ENCODE data around the gene EGLN1.
"Not testable (repeated sequence)": the region's sequence is repeated elsewhere in the genome, so short reads cannot be mapped to it uniquely, and the experiment has no call there.

EGLN1 gene
- 11.3 to 17.1 reads per million in 2 donors for total RNA-seq

DNA sequence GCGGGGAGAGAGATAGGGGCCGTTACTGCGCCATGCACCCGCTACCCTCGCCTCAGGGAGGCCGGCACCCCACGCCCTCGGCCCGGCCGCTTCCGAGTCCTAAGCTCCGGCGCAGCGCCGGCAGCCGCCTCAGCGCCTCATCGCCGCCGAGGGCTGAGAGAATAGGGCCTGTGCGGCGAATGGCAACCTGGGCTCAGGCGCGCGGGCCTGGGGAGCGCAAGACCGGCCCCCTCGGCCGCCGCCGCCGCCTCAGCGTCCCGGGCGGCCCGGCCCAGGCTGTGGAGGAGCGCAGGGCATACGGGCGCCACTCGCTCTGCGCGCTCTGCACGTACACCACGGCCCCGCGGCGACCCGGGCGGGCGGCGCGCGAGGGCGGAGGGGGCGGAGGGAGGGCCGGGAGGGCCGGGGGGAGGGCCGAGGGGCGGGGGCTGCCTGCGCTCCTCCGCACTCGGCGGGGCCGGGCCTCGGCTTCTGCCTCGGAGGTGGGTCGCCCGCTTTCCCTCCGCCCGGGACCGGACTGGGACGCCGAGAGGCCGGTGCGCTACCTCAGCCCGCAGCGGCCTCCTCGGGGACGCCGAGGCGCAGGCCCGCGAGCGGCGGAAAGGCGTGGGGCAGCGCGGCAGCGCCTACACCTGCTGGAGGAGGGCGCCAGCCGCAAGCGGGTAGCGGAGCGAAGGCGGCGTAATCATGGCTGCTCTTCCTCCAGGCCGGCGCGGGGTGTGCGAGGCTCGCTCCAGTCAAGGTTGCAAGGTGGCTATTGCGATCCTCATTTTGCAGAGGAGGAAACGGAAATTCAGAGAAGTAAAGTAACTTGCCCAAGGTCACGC, at the start of gene EGLN1:
Gene EGLN1, minus strand, starts transcription at position 317 of the 827 bp plus-strand sequence. CDS start 399 bp downstream, outside the sequence.
- DNase-seq = peak; percentile 75

DNA sequence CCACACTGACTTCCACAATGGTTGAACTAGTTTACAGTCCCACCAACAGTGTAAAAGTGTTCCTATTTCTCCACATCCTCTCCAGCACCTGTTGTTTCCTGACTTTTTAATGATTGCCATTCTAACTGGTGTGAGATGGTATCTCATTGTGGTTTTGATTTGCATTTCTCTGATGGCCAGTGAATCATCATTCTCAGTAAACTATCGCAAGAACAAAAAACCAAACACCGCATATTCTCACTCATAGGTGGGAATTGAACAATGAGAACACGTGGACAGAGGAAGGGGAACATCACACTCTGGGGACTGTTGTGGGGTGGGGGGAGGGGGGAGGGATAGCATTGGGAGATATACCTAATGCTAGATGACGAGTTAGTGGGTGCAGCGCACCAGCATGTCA, 49.4 kb upstream of the EGLN1 start:
- DNase-seq = not testable (repeated sequence)

DNA sequence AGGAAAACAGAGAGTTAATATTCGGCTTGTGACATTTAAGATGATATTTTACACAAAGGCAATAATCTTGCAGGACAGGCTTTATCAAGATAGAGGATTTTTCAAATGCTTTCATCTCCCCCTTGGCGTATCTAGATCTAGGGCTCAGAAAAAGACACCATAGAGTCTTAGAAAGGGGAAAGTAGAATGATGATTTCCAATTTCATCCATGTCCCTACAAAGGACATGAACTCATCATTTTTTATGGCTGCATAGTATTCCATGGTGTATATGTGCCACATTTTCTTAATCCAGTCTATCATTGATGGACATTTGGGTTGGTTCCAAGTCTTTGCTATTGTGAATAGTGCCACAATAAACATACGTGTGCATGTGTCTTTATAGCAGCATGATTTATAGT, 48.9 kb upstream of the EGLN1 start:
- not testable (repeated sequence) for DNase-seq

DNA sequence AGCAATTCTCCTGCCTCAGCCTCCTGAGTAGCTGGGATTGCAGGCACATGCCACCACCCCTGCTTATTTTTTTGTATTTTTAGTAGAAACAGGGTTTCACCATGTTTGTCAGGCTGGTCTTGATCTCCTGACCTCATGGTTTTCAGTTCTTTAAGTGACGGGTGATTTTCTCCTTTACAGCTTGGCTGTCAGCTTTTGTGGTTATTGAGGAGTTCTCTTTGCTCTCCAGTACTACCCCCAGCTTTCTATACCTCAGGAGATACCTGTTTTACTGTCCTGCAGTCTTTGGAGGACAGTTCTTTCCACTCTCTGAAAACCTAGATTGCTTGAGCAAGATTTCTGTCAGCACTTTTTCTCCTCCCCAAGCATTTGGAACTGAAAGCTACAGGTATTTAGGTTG, 45.9 kb upstream of the EGLN1 start:
- DNase-seq = no peak

DNA sequence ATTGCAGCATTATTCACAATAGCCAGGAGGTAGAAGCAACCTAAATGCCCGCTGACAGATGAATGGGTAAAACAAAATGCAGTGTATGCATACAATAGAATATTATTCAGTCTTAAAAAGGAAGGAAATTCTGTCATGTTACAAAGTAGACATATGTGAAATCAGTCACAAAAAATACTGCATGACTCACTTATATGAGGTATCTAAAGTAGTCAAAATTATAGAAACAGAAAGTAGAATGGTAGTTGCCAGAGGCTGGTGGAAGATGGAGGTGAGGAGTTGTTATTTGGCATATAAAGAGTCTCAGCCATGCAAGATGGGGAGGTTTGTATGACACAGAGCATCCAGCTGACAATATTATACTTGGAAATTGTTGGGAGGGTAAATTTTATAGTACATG, 43.0 kb upstream of the EGLN1 start:
- DNase-seq = no peak

DNA sequence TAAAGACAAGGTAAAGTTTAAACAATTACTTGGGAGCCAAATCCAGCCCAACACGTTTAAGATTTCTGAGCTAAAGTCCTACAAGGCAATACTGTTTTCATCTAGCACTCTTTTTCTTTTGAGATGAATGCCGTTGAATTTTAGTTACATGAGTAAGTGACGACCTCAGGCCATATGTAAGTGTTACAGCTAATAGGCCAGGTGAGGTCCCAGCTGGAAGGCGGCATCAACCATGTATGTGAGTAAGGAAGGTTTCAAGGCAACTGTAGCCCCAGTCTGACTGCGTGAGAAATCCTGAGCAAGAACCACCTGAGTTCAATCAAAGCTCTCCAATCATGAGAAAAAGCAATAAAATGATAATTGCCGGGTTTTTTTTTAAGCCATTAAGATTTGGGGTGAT, 41.5 kb upstream of the EGLN1 start:
- DNase-seq = no peak

DNA sequence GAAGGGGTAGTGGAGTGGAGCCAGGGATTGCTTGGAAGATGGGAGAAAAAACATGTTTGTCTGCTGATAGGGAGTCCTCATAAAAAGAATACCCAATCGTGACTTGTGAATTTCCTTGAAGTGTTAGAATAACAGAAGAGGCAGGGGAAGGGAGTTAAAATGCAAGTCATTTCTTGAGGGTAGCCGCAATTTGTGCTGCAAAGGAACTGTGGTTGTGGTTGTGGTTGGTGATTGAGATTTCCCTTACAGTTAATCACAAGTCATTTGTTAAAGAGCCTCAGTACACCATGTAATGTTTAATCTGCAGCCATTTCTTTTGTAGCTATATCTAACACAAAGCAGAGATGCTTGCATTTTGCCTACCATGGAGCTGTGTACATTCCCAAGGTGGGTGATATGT, 38.5 kb upstream of the EGLN1 start:
- DNase-seq = peak; percentile 8

DNA sequence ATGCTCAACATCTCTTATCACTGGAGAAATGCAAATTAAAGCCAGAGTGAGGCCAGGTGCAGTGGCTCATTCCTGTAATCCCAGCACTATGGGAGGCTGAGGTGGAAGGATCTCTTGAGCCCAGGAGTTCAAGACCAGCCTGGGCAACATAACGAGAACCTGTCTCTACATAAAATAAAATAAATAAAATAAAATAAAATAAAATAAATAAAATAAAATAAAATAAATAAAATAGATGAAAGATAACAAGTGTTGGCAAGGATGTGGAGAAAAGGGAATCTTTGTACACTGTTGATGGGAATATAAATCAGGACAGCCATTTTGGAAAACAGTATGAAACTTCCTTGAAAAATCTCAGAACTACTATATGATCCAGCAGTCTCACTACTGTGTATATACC, 37.4 kb upstream of the EGLN1 start:
- DNase-seq = not testable (repeated sequence)

DNA sequence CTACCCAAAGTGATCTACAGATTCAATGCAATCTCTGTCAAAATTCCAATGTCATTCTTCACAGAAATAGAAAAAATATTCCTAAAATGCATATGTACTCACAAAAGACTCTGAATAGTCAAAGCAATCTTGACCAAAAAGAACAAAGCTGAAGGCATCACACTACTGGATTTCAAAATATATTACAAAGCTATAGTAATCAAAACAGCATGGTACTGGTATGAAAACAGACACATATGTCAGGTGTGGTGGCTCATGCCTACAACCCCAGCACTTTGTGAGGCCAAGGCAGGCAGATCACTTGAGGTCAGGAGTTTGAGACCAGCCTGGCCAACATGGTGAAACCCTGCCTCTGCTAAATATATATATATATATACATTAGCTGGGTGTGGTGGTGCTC, 35.9 kb upstream of the EGLN1 start:
- not testable (repeated sequence) for DNase-seq

DNA sequence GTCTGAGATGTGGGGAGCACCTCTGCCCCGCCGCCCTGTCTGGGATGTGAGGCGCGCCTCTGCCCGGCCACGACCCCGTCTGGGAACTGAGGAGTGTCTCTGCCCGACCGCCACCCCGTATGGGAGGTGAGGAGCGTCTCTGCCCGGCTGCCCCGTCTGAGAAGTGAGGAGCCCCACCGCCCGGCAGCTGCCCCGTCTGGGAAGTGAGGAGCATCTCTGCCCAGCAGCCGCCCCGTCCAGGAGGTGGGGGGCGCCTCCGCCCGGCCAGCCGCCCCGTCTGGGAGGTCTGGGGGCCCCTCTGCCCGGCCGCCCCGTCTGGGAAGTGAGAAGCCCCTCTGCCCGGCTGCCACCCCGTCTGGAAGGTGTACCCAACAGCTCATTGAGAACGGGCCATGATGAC, 32.0 kb upstream of the EGLN1 start:
- DNase-seq = not testable (repeated sequence)

DNA sequence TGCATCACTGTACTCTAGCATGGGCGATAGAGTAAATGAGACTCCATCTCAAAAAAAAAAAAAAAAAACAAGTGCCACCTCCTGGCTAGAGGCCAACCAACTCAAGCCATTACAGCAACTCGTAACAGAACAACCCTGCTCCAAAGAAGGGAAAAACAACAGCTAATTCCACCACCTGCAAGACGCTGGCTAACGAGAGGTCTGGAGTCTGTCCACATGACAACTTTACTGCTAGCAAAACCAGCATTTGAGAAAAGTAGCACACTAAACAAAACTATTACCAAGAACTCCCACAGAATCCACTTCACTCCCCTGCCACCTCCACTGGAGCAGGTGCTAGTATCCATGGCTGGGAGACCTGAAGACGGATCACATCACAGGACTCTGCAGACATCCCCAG, 24.1 kb upstream of the EGLN1 start:
- DNase-seq = no peak

DNA sequence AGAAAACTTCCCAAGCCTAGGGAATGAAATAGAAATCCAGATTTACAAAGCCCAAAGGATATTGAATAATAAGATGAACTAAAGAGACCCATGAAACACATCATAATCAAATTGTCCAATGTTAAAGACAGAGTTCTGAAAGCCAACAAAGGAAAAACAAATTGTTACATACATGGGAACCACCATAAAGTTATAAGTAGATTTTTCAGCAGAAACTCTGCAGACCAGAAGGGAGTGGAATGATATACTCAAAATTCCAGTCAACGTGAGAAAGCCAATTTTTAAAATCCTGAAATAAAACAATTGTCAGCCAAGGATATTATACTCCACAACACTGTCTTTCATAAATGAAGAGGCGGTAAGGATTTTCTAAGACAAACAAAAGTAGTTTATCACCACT, 22.0 kb upstream of the EGLN1 start:
- DNase-seq = no peak

DNA sequence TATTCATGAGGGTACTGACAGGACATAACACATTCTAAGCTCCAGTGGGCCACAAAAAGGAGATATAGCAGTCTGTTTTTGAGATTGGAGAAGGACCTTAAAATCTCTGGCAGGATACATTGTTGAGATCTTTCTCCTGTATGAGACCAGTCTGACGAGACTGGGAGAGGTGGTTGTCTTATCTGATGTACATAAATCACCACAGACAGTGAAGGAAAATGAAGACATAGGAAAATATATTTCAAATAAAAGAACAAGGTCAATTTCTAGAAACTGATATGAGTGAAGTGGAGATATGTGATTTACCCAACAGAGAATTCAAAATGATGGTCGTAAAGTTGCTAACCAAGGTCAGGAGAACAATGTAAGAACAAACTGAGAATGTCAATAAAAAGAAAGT, 21.3 kb upstream of the EGLN1 start:
- no peak for DNase-seq

DNA sequence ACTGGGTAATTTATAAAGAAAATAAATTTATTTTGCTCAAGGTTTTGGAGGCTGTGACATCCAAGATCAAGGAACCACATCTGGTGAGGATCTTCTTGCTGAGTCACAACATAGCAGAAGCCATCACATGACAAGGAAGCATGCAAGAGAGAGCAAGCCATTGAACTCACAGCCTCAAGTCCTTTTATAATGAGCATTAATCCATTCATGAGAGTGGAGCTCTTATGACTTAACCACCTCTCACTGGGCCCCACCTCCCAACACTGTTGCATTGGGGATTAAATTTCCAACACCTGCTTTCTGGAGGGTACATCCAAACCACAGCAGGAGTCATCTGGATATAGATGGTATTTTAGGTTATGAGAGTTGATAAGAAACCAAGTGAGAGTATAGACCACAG, 20.6 kb upstream of the EGLN1 start:
- DNase-seq = no peak

DNA sequence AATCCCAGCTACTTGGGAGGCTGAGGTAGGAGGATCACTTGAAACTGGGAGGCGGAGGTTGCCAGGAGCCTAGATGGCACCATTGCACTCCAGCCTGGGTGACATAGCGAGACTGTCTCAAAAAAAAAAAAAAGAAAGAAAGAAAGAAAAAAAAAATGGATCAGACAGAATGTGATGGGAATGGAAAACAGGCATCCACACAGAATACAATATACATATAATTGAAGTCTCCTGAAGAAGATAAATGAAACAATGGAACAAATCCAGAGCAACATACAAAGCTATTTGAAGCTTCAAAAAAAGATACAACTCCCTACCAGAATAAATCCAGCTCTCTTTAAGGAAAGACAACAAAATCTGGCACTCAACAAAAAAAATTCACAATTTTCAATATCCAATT, 10.9 kb upstream of the EGLN1 start:
- DNase-seq = no peak

DNA sequence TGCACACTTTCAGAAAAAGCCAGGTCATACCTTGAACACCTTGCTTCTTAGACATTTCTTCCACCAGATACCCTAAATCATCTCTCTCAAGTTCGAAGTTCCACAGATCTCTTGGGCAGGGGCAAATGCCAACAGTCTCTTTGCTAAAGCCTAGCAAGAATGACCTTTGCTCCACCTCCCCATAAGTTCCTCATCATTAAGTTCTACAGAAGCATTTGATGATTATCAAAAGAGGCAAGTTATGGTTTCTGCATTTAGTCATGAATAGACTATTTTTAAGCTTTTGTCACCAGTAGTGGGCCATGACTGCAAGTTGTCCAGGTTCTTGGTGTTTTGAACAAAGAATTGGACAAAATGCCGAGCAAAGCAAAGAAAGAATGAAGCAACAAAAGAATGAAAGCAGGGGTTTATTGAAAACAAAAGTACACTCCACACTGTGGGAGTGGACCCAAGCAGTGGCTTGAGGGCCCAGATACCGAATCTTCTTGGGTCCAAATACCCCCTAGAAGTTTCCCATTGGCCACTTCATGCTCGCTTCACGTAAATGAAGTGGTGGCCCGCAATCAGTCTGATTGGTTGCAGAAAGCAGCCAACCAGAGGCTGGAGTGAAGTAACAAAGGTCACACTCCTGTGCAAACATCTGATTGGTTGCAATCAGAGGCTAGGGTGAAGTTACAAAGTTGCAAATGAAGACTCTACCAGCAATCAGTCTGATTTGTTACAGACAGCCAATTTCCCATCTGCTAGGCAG, 9.8 kb upstream of the EGLN1 start:
- no peak for DNase-seq

DNA sequence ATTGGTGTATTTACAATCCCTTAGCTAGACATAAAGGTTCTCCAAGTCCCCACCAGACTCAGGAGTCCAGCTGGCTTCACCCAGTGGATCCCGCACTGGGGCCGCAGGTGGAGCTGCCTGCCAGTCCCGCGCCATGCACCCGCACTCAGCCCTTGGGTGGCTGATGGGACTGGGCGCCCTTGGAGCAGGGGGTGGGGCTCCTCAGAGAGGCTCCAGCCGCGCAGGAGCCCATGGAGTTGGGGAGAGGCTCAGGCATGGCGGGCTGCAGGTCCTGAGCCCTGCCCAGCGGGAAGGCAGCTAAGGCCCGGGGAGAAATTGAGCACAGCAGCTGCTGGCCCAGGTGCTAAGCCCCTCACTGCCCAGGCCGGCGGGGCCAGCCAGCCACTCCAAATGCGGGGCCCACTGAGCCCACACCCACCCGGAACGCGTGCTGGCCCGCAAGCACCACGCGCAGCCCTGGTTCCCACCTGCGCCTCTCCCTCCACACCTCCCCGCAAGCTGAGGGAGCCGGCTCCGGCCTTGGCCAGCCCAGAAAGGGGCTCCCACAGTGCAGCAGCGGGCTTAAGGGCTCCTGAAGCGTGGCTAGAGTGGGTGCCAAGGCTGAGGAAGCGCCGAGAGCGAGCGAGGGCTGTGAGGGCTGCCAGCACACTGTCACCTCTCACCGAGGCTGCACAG, 8.7 kb upstream of the EGLN1 start:
- DNase-seq = not testable (repeated sequence)

DNA sequence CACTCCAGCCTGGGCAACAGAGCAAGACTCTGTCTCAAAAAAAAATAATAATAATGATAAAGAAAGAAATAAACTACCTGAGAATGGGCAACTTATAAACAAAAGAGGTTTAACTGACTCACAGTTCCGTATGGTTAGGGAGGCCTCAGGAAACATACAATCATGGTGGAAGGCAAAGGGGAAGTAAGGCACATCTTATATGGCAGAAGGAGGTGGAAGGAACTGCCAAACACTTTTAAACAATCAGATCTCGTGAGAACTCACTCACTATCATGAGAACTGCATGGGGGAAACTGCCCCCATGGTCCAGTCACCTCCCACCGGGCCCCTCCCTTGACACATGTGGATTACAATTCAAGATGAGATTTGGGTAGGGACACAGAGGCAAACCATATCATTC, 6.3 kb upstream of the EGLN1 start:
- no peak for DNase-seq

DNA sequence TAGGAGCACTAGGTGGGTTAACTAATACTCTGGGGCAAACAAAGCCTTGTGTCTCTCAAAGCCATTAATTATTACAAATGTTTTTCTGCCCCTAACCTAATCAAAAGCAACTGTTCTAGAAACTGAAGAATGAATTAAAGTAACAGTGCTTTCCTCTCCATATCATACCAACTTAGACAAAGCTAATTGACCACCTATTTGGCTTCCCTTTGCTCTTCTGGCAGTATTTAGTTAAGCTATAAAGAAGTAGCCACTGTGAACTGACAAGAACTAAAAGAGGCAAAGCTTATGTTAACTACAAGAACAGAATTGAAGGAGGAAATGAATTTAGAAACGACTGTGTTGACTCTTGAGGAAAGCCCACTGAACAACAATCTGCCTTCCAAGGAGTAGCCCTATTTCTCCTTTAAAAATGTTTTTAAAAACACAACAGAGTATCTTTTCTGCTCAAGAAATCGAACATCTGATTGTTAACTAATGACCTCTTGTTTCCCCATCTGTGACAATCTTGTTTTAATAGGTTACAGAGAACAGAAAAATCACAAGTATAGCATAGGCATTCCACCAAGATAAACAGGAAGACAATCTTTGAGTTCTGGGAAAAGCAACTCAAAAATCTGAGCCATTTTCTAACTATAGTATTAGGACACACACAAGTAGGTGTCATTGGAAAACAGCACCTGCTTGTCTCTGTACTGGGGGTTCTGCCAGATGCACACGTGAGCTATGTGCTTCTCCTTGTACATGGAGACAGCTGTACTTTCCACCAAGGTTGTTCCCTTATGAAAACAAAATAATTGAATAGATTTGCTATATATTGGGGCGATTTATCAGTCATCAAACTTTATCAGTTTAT, 3.1 kb upstream of the EGLN1 start:
- DNase-seq = no peak

DNA sequence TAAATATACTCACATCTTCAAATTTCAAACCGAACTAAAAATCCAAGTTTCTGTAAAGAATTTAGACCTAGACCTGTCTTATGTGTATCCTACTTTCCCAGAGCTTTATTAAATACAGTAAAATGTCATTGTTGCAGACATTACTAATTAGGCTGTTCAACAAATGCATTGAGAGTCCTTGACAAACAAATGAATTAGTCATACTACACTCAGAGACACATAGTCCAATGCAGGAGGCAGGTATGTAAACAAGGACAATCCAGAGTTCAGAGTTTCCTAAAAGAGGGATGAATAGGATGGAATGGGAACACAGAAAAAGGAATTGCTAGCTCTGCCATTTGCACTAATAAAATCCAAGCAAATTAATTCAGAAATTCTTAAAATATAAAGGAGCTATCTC, 1.6 kb upstream of the EGLN1 start:
- no peak for DNase-seq

DNA sequence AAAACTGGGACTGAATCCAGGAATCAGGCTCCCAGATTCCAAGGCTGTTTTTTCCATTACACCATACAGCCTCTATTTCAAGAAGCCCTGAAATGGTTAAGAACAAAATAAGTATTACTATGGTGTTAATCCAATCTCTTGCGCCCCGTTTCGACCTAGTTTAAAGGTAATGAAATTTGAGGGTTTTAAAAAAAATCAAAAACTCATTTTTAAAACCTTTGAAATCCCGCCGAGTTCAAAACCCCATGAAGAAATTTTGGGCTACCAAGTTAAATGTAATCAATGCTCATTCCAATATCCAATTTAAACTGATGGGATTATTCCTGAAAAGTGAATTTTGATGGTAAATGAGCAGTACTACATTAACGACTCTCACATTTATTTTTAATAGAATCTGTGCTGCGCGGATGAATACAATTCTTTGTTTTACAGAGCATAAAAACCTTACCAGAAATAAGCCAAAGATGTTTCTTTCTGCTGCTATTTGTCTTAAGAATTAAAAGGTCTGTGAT, 767 bp upstream of the EGLN1 start:
- no peak for DNase-seq

DNA sequence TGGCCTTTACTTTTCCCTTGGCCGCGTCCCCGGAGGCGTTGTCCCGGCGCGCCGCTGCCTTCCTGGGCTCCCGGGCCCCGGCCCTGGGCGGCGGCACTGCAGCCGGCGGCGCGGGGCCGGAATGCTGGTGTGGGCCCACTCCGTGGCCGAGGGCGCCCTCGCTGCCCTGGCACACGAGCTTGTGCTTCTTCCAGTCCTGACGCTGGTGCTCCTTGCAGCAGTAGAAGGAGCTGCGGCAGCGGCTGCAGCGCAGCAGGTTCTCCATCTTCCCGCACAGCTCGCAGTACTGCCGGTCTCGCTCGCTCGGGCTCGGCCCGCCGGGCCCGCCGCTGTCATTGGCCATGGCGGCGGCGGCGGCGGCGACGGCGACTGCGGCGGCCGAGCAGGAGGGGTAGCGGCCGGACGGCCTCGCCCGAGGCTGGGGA, 529 bp downstream of the EGLN1 start:
- peak; percentile 26 for DNase-seq

Data from T-helper 9 cell (primary cell).